Measurements from ENCODE around the gene PDILT.
"Not testable (repeated sequence)": the region's sequence is repeated elsewhere in the genome, so short reads cannot be mapped to it uniquely, and the experiment has no call there.

PDILT gene

DNA sequence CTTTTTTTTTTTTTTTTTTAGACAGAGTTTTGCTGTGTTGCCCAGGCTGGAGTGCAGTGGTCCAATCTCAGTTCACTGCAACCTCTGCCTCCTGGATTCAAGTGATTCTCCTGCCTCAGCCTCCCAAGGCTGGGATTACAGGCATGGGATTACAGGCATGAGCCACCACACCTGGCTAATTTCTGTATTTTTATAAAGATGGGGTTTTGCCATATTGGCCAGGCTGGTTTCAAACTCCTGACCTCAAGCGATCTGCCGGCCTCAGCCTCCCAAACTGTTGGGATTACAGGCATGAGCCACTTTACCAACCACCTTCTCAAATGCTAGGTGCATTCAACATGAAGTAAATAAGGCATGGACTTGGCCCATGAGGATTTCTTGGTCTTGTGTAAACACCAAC is 83.5 kb downstream of the PDILT start:
- not testable (repeated sequence) for DNase-seq (ENCODE audit: low read depth)

DNA sequence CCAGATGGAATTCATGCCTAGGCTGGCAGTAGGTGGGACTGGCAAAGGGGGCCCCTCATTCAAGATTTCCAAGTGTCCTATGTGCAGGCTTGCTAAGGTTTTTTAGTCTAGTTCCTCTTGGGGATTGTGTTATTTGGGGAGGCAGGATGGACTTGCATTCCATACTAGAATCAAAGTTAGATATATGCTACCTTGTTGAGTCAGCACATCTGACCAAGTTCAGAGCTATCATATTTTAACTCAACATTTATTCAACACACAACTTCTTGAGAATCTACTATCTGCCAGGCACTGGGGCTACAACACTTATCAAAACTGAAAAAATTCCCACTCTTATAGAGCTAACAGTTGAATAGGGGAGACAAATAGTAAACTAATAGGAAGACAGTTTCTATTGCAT is 83.9 kb downstream of the PDILT start:
- DNase-seq (ENCODE audit: low read depth): no peak

DNA sequence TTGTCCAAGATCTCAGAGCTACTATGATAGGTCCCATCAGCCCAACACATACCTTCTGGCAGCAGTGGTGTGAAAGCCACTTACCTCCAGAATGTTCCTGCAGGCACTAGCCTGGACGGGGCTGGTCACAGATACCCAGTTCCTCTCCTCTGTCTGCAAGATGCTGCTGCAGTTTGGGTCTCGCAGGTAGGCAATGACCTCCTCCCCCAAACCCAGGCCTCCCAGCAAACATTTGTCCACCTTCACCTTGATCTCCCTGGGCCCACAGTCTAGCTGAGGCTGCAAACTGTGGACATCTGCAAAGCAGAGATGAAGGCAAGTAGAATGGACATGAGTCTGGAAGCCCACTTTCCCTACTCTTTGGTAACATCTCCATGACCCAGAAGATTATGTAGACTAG is 84.4 kb downstream of the PDILT start:
- DNase-seq (ENCODE audit: low read depth): no peak

DNA sequence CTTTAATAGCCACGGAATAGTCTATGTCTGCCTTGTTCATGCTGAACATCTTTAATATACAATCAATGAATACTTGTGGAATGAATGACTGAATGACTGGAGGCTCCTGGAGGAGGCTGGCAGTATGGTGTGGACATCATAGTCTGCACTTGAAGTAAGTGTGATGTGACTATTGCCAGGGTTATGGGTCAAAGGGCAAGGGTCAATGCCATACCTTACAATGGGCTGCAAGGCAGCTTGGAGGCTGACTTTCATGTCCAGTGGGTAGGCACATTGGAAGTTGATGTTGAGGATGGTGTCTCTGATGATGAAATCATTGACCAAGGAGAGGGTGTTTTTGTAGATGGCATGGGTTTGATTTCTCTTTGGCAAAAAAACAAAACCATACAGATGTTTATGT is 85.1 kb downstream of the PDILT start:
- DNase-seq (ENCODE audit: low read depth): no peak

DNA sequence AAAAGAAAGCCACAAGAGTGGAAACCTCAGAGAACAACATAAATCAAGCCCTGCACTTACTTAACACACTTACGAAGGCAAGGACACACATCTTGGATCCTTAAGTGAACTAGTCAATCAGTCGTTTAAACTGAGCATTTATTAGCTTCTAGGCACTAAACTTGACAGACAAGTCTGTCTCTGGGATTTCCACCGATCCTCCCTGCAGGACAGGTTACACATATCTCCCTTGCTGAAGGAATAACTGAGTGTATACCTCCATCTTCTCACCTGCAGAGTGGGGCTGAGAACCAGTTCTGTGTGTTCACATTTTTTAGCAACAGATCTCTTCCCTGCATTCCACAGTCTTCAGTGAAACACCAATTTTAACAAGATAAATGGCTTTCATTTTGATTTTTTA is 86.1 kb downstream of the PDILT start:
- no peak for DNase-seq (ENCODE audit: low read depth)

DNA sequence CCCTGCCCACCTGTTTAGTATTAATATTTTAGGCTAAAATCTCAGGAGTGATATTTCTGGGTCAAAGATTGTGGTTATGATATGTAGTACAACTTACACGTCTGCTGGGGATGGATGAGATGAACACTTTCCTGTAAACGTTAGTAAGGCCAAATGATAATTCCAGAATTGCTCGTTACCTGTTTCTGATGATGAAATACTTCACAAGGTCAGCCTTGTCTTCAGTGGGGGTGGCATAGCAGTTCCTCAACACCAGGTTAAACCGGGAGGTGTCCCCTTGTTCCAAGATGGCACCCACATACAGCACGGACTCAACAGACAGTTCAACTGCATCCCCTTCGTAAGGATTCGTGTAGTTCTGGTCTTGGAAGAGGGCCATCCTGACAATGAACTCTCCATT is 86.5 kb downstream of the PDILT start:
- no peak for DNase-seq (ENCODE audit: low read depth)

DNA sequence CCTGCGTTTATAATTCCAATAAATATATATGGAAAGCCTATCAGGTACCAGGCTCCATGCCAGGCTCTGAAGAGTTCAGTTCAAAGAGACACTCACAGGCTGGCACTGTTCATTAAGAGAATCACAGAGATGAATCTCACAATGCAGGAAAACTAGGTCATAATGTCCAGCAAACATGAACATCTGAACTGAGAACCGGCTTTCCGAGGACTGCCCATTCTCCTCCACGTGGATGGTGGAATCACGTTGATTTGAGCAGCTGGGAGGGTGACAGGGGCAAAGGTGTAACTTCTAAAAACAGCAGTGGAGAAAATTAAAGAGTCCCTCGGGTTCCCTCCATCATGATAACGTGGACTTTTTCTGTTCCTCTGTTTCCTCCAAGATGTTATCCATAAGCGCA is 87.4 kb downstream of the PDILT start:
- DNase-seq (ENCODE audit: low read depth): no peak

DNA sequence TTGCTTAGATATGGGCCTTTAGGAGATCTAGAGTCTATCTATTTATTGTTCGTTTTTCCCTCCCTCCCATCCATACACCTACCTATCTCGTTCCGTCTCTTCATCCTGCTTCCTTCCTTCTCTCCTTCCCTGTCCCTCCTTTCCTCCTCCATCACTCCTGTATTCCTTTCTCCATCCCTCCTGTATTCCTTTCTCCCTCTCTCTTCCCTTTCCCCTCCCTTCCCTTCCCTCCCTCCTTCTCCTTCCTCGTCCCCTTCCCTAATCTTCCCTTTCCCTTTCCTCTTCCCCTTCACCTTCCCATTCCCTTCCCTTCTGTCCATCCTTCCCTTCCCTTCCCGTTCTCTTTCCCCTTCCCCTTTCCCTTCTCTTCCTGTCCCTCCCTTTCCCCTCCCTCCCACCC is 87.8 kb downstream of the PDILT start:
- no peak for DNase-seq (ENCODE audit: low read depth)

DNA sequence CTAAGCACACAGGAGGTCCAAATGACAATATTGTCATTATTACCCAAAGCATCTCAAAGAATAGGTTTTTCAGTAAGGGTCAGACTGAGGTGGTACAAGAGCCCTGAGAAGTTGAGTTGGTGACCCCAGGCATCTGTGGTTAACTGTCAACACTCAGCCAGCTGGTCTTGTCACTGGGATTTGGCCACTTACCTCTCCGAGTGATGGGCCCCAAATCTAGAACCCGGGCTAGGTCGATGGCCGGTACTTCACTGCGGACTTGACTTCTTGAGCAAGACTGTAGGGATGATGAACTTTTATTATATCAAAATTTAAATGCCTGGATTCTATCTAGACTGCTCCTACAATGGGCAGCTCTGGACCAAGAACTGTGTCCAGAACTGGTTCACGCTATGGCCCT is 88.8 kb downstream of the PDILT start:
- DNase-seq (ENCODE audit: low read depth): no peak

DNA sequence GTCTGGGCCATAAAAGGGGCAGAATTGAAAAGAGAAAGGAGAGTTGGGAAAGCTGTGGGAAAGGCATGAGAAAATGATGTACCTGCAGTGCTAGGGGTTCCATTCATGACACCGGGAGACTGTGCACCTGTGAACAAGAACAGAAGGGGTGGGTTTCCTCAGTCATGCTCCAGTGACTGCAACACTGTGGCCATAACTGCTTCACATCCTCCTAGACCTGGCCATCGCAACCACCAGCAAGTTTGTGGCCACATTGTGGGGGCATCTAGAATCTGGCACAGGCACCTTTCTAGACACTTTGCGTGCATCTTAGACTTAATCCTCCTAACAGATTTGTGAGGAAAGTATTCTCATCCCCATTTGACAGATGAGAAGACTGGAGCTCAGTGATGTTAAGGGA is 90.0 kb downstream of the PDILT start:
- no peak for DNase-seq (ENCODE audit: low read depth)

DNA sequence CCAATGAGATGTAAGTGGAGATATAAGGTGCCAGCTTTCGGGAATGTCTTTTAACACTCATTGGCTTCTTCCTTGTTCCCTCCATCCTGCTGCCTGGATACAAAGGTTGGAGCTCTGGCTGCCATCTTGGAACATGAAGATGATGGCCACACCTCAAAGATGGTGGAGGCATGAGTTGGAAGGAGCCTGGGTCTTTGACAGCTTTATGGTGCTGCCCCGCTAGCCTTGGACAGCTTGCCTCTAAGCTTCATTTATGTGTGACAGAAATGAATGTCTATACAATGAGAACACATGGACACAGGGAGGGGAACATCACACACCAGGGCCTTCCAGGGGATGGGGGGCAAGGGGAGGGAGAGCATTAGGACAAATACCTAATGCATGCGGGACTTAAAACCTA is 90.8 kb downstream of the PDILT start:
- no peak for DNase-seq (ENCODE audit: low read depth)

DNA sequence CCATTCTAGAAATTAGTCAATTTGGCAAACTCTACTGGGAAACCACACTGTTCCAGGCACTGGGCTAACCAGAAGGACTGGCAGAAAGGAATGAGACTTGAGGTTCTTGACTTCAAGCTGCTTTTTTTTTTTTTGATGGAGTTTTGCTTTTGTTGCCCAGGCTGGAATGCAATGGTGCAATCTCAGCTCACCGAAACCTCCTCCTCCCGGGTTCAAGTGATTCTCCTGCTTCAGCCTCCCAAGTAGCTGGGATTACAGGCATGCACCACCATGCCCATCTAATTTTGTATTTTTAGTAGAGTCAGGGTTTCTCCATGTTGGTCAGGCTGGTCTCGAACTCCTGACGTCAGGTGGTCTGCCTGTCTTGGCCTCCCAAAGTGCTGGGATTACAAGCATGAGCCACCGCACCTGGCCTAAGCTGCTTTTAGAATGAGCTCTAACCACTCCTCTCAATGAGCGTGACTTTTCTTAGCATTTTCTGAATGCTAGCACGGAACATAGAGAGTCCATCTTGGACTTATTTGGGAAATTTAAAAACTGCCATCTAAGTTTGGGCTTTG is 91.9 kb downstream of the PDILT start:
- DNase-seq (ENCODE audit: low read depth): not testable (repeated sequence)

DNA sequence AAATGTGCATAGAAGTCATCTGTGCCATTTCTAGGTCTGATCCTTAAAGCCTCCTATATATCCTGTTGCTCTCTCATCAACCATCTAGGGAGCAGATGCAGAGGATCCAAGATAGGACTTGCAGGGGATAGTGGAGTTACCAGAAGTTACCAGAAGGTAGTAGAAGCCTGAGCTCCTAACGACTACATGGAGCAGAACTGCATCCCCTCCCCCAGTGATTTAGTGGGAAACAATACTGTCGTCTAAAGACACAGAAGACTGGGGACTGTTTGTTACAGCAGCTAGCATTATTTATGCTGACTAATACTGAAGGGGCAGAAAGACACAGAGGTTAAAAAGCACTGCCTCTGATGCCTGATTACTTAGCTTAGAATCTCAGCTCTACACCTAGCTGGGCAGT is 93.0 kb downstream of the PDILT start:
- no peak for DNase-seq (ENCODE audit: low read depth)

DNA sequence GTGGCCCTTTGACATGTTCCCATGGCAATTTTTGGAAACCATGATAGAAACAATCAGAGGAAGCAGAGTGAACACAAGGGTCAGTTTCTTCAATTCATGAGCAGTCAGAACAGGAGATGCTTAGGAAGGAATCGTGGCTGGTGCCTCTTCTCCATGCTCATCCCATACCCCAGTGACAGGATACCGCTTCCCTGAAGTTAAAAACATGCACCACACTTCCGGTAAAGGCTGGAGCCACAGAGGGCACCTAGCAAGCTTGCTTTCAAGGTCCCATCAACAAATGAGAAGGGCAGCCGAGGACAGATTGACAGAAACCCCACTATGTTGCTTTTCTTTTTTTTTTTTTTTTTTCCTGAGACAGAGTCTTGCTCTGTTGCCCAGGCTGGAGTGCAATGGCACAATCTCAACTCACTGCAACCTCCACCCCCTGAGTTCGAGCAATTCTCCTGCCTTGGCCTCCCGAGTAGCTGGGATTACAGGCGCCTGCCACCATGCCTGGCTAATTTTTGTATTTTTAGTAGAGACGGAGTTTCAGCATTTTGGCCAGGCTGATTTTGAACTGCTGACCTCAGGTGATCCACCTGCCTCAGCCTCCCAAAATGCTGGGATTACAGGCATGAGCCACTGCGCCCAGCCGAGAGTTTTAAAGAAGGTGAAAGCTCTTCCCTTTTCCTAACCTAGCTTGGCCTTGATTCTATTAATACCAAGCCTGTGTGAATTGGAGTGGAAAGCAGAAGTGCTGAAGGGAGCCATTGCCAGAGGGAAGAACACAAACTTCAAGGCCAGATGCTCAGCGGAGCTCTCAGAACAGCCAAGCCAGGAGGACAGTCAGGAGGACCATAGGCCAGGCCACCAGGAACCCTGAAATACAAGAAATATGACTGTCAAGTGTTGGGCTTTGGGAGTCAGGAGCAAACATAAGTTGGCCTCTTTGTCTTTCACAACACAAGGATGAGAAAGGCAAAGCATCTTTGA is 93.8 kb downstream of the PDILT start:
- DNase-seq (ENCODE audit: low read depth): no peak

DNA sequence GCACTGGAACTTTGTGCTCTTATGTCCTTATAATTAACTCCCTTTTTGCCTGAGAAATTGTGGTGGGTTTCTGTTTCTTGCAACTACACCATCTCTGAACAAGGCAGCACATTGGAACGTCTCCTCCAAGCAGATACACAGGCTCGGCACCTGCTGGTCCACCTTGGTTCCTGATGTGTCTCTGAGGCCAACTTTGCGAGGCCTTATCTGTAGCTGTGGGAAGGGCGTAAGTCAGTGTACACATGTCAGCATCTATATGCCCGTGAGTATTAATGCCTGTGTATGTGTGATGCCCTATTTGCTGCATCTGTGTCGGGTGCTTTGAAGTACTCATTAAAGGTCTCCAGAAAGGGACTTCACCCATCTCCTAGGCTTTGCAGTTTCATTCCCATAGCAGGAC is 94.8 kb downstream of the PDILT start:
- DNase-seq (ENCODE audit: low read depth): no peak

Data from T follicular helper cell (primary cell).